Neutrophil (primary cell): ENCODE data around the gene CBX5.

Experiments
- H3K27ac ChIP-seq: fragments of 200-600 bp; sonication (generic); 2 replicates; pipeline ENCODE4 v1.5.1; 2016; ENCODE audit warnings: mild to moderate bottlenecking, moderate library complexity
- H3K27me3 ChIP-seq: fragments of 200-600 bp; sonication (generic); 2 replicates; pipeline ENCODE4 v1.6.0; 2016; ENCODE audit warnings: mild to moderate bottlenecking
- H3K36me3 ChIP-seq: fragments of 200-600 bp; sonication (generic); 2 replicates; pipeline ENCODE4 v1.5.1; 2017
- H3K4me1 ChIP-seq, 2 experiments: fragments of 200-600 bp in 1 of 2; sonication (generic) in 1 of 2; 1 replicate in 1 of 2; 2 replicates in 1 of 2; pipeline versions ENCODE4 v1.5.1 to v1.6.1; 2013 to 2016; ENCODE audit warnings: low read depth in 1 of 2, low read length in 1 of 2, mild to moderate bottlenecking in 1 of 2, moderate library complexity in 1 of 2; ENCODE audit not compliant: control insufficient read depth in 1 of 2, insufficient read depth in 1 of 2
- H3K4me3 ChIP-seq, 2 experiments: fragments of 200-600 bp in 1 of 2; sonication (generic) in 1 of 2; 1 replicate in 1 of 2; 2 replicates in 1 of 2; pipeline ENCODE4 v1.5.1; 2013 to 2016; ENCODE audit warnings: low read depth in 1 of 2, low read length in 1 of 2, mild to moderate bottlenecking in 1 of 2, moderate library complexity in 1 of 2
- H3K9me3 ChIP-seq: fragments of 200-600 bp; sonication (generic); 2 replicates; pipeline ENCODE4 v1.5.1; 2016
- TF ChIP-seq, protein P1 (sequence below): fragments of 200-600 bp; sonication (generic); IDR thresholded peaks from 2 replicates; pipeline ENCODE4 v1.5.1; 2016; ENCODE audit warnings: antibody characterized with exemption

CBX5 gene

DNA sequence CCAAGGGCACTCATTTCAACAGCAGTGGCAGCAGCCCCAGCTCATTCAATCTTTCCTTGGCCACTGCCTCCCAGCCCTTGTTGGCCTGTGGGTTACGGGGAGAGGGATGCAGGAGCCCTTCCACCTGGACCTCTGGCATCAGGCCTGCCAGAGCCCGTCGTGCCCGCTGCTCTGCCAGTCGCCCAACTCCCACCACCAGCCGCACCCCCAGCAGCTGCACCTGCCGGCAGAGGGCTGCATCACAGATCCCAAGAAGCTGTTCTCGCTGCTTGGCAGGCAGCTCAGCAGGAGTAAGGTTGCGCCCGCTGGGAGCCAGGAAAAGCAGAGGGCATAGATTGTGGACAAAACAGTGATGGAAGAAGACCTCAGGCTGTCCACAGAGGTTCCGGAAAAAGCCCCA is 97.8 kb downstream of the CBX5 start:
- no peak overlapping the region for H3K4me3 ChIP-seq

More for the DNA sequence above, 97.8 kb downstream of the CBX5 start:
- no peak overlapping the region for H3K27ac ChIP-seq
- peaks cover 19% of the 10 kb centered on the region for H3K27me3 ChIP-seq
- peaks cover 49% of the 10 kb centered on the region for H3K36me3 ChIP-seq
- H3K9me3 ChIP-seq: no peaks in the 10 kb centered on the region
- no peaks in the 10 kb centered on the region for H3K4me1 ChIP-seq
- TF ChIP-seq, protein P1, sequence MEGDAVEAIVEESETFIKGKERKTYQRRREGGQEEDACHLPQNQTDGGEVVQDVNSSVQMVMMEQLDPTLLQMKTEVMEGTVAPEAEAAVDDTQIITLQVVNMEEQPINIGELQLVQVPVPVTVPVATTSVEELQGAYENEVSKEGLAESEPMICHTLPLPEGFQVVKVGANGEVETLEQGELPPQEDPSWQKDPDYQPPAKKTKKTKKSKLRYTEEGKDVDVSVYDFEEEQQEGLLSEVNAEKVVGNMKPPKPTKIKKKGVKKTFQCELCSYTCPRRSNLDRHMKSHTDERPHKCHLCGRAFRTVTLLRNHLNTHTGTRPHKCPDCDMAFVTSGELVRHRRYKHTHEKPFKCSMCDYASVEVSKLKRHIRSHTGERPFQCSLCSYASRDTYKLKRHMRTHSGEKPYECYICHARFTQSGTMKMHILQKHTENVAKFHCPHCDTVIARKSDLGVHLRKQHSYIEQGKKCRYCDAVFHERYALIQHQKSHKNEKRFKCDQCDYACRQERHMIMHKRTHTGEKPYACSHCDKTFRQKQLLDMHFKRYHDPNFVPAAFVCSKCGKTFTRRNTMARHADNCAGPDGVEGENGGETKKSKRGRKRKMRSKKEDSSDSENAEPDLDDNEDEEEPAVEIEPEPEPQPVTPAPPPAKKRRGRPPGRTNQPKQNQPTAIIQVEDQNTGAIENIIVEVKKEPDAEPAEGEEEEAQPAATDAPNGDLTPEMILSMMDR: no peak
